GM10248 (cell line): ENCODE data around the gene CACNA1E.
"Not testable (repeated sequence)": the region's sequence is repeated elsewhere in the genome, so short reads cannot be mapped to it uniquely, and the experiment has no call there.

Experiments used
- CTCF ChIA-PET: fragments of 300-600 bp; sonication (Branson Sonifier 250); formaldehyde crosslinking; extraction: SDS; loops from one replicate; lab custom pipeline; 2021; ENCODE audit warnings: antibody characterized with exemption; lab: Yijun Ruan, JAX
- POLR2A ChIA-PET: fragments of 350-650 bp; sonication (Branson Sonifier 250); formaldehyde crosslinking; extraction: SDS; loops from one replicate; lab custom pipeline; 2020; ENCODE audit warnings: antibody characterized with exemption; lab: Yijun Ruan, JAX
- DNase-seq: peaks from one replicate; pipeline ENCODE4 v3.0.0; 2012; ENCODE audit errors: extremely low spot score
- CTCF ChIP-seq: IDR thresholded peaks from 2 replicates; pipeline ENCODE4 v1.5.1; 2012; ENCODE audit warnings: mild to moderate bottlenecking, low read depth; ENCODE audit errors: extremely low read depth, missing control alignments, control extremely low read depth

The CACNA1E gene

GRCh38 chr1:181816608-181817007 is 333.3 kb downstream of the CACNA1E start:
- ChIA-PET POLR2A (no interaction called here), CTCF (no interaction called here)
- no peak for DNase-seq
- TF ChIP-seq CTCF, result no peak

GRCh38 chr1:181817091-181817490 is 333.8 kb downstream of the CACNA1E start:
- TF ChIP-seq CTCF, result no peak
- POLR2A ChIA-PET, result no interaction called here
- CTCF ChIA-PET, result no interaction called here
- no peak for DNase-seq

- no peak for TF ChIP-seq CTCF
- POLR2A ChIA-PET, result no interaction called here
- CTCF ChIA-PET, result interaction anchor here (1.5 kb wide), 1 partner anchor 8 kb away, joined by 5 read pairs; no protein-coding TSS in a partner anchor
- no peak for DNase-seq
These were observed 335.1 kb downstream of the CACNA1E start for GRCh38 chr1:181818459-181818858.

GRCh38 chr1:181818943-181819342 is 335.6 kb downstream of the CACNA1E start:
- ChIA-PET POLR2A (no interaction called here), CTCF (interaction anchor here (1.5 kb wide), 1 partner anchor 9 kb away, joined by 5 read pairs; no protein-coding TSS in a partner anchor)
- no peak for TF ChIP-seq CTCF
- DNase-seq, result no peak

GRCh38 chr1:181821701-181822100 is 338.4 kb downstream of the CACNA1E start:
- CTCF ChIA-PET, result interaction anchor here (1.1 to 1.8 kb wide), 2 partner anchors 9 to 15 kb away, joined by 4 to 8 read pairs; no protein-coding TSS in a partner anchor
- DNase-seq, result no peak
- POLR2A ChIA-PET, result no interaction called here
- TF ChIP-seq CTCF, result no peak

DNA sequence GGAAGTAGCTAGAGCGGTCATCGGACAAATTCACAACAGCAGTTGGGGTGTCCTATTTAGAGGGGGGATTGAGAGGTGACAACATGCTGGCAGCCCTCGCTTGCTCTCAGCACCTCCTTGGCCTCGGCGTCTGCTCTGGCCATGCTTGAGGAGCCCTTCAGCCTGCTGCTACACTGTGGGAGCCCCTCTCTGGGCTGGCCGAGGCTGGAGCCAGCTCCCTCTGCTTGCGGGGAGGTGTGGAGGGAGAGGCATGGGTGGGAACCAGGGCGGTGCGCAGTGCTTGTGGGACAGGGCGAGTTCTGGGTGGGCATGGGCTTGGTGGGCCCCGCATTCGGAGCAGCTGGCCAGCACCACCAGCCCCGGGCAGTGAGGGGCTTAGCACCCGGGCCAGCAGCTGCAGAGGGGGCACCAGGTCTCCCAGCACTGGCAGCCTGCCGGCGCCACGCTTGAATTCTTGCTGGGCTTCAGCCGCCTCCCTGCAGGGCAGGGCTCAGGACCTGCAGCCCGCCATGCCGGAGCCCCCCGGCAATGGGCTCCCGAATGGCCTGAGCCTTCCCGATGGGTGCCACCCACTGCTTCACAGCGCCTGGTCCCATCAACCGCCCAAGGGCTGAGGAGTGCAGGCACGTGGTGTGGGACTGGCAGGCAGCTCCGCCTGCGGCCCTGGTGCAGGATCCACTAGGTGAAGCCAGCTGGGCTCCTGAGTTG is 349.0 kb downstream of the CACNA1E start:
- CTCF ChIA-PET, DNase-seq, POLR2A ChIA-PET: not testable (repeated sequence)

DNA sequence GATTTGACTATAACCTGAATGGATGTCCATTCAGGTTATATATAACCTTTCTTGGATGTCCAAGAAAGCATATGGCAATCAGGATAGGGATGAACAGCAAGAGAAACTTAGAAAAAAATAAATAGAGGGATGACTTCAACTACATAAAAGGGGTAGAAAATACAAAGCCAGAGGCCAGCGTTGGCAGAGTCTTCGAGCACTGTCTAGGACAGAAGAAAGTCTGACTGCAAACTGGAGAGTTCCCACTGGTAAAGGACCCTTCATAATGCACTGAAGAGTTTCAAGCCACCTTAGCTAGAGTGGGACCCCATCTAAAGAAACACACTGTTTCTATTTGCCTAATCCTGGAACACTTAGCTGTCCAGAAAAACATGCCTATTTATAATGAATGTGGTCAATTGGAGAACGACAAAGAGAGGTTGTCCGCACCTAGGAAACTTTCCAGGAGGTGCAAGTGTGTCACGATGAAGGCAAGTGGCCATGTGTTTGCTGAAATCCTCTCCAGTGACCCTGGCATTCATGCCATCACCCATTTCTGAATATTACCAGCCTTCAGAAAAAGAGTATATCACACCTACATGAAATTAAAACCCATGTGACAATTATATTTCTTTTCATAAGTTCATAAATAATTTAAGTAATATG is 362.8 kb downstream of the CACNA1E start:
- DNase-seq, result no peak
- no peak for TF ChIP-seq CTCF
- POLR2A ChIA-PET, result no interaction called here
- CTCF ChIA-PET, result interaction anchor here (1.0 kb wide), 1 partner anchor 11 kb away, joined by 3 read pairs; no protein-coding TSS in a partner anchor
